Prostate gland (tissue), 2 donors: Measurements from ENCODE around the gene HTR7.
"Not testable (repeated sequence)": the region's sequence is repeated elsewhere in the genome, so short reads cannot be mapped to it uniquely, and the experiment has no call there.

Experiments used
- POLR2A ChIP-seq: fragments of 450-650 bp; IDR thresholded peaks from one replicate; pipeline ENCODE4 v1.6.1; 2016; ENCODE audit warnings: antibody characterized with exemption, mild to moderate bottlenecking
- POLR2AphosphoS5 ChIP-seq: sonication (generic); formaldehyde crosslinking; IDR thresholded peaks from one replicate; pipeline ENCODE4 v1.6.1; 2017; ENCODE audit warnings: antibody characterized with exemption
- TF ChIP-seq, protein P1 (sequence below), 4 experiments: fragments of 200-600 bp in 2 of 4; fragments of 450-650 bp in 2 of 4; sonication (generic) in 2 of 4; IDR thresholded peaks; 1 replicate in 3 of 4; 2 replicates in 1 of 4; pipeline ENCODE4 v1.5.1; 2016 to 2019; ENCODE audit warnings: antibody characterized with exemption in 4 of 4, mild to moderate bottlenecking in 2 of 4, moderate library complexity in 2 of 4

DNA sequence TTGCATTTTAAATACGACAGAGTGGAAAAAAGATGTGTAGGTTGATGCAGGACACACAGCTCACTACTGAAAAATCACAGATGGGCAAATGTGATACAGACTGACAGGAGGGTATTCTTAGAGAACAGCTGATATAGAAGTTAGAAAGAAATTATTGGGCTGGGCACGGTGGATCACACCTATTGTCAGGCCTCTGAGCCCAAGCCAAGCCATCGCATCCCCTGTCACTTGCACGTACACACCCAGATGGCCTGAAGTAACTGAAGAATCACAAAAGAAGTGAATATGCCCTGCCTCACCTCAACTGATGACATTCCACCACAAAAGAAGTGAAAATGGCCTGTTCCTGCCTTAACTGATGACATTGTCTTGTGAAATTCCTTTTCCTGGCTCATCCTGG lies 50.7 kb downstream of the HTR7 start:
- TF ChIP-seq, protein P1, sequence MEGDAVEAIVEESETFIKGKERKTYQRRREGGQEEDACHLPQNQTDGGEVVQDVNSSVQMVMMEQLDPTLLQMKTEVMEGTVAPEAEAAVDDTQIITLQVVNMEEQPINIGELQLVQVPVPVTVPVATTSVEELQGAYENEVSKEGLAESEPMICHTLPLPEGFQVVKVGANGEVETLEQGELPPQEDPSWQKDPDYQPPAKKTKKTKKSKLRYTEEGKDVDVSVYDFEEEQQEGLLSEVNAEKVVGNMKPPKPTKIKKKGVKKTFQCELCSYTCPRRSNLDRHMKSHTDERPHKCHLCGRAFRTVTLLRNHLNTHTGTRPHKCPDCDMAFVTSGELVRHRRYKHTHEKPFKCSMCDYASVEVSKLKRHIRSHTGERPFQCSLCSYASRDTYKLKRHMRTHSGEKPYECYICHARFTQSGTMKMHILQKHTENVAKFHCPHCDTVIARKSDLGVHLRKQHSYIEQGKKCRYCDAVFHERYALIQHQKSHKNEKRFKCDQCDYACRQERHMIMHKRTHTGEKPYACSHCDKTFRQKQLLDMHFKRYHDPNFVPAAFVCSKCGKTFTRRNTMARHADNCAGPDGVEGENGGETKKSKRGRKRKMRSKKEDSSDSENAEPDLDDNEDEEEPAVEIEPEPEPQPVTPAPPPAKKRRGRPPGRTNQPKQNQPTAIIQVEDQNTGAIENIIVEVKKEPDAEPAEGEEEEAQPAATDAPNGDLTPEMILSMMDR (IDR thresholded peaks at IDR 0.05), result not testable (repeated sequence)
- not testable (repeated sequence) for TF ChIP-seq POLR2A, POLR2AphosphoS5
